ACHN (cell line): ENCODE results near the gene HAUS3.
A peak's percentile ranks its signal among the peaks of the same experiment; 100 is the strongest.
"Not testable (repeated sequence)": the region's sequence is repeated elsewhere in the genome, so short reads cannot be mapped to it uniquely, and the experiment has no call there.

ENCODE experiments used
- DNase-seq: peaks from one replicate; pipeline ENCODE4 v3.0.0-alpha.2; 2015
- in situ Hi-C: cut with HindIII; loops from 2 replicates; pipeline ENCODE4 v1.10.0; 2017; ENCODE audit warnings: low sequenced_read_pairs, low pct_ligation_motif_present, low pct_unique_long_range_greater_than_20kb

The HAUS3 gene

GRCh38 chr4:2245057-2245786, 3.3 kb upstream of the HAUS3 start:
- no peak for DNase-seq
- in situ Hi-C loops, result no loop called here

DNA sequence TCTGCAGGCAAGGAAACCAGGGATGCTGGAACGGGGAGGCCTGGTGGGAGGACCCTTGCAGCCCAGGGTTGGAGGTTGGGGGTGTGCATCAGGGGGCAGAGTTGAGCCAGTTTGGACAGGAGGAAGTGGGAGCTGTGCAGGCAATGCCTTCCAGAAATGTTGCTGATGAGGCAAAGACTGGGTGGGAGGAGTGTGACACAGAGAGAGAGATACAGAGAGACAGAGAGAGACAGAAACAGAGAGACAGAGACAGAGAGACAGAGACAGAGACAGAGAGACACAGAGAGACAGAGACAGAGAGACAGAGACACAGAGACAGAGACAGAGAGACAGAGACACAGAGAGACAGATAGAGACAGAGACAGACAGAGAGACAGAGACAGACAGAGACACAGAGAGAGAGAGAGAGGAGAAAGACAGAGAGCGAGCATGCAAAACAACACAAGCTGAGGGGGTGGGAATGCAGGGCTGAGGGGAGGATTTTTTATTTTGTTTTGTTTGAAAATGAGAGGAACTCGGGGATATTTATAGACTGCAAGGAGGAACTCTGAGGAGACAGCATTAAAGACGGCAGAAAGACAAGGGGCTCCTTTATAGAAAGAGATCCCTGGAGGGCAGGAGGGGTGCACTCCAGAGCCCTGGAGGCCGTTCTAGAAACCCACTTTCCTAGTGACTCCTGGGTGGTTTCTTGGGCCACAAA, 1.9 kb upstream of the HAUS3 start:
- in situ Hi-C loops, result no loop called here
- peak; percentile 42 for DNase-seq

- no peak for DNase-seq
- in situ Hi-C loops, result no loop called here
Measured at GRCh38 chr4:2241003-2241402, 918 bp downstream of the HAUS3 start.

DNA sequence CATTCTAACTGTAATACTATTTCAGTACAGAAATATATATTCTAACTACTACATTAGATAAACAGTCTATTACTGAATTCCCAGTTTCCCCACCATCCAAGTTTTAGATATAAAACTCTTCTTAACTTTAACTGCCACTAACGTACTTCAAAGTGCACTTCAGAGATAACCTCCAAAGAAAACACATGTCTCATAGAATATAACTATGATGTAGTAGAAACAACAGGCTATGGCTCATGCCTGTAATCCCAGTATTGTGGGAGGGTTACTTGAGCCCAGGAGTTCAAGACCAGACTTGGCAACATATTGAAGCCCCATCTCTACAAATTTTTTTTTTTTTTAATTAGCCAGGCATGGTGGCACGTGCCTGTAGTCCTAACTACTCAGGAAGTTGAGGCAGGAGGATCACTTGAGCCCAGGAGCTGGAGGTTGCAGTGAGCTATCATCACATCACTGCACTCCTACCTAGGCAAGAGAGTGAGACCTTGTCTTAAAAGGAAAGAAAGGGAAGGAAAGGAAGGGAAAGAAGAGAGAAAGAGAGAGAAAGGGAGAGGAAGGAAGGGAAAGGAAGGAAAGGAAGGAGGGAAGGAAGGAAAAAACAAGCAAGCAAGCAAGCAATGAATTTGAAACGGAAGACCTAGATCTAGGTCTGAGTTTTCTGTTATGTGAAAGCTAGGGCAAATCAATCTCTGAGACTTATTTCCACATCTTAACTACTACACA, 4.8 kb downstream of the HAUS3 start:
- in situ Hi-C loops, result no loop called here
- DNase-seq, result no peak

DNA sequence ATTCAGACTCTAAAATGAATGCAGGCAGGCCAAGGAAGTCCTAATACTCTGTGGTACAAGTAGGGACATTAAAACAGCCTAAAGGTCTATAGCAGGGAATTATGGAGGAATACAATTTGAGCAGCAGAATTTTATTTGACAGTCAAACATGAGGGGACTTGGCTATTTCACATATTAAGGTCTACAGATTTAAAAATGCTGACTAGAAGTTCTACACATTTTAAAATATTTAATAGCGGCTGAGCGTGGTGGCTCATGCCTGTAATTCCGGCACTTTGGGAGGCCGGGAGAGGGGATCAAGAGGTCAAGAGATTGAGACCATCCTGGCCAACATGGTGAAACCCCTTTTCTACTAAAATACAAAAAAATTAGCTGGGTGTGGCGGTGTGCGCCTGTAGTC, 10.8 kb downstream of the HAUS3 start:
- DNase-seq, result no peak
- in situ Hi-C loops, result no loop called here

DNA sequence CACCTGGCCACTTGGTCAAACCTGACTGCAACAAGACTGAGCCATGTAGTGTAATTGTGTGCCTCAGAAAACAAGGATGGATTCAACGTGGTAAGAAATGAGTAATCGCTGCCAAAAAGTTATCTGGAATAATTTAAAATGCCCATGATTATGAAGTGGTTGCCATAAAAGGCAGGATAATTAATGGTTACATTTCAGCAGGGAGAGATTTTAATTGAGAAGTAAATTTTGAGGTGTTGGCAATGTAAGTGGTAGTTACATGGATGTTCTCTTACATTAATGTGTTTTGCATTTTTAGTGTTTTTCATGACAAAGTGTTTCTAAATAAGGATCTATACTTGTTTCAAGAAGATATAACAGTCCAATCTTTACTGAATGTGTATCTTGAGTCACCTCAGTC, 15.7 kb downstream of the HAUS3 start:
- in situ Hi-C loops, result no loop called here
- no peak for DNase-seq

DNA sequence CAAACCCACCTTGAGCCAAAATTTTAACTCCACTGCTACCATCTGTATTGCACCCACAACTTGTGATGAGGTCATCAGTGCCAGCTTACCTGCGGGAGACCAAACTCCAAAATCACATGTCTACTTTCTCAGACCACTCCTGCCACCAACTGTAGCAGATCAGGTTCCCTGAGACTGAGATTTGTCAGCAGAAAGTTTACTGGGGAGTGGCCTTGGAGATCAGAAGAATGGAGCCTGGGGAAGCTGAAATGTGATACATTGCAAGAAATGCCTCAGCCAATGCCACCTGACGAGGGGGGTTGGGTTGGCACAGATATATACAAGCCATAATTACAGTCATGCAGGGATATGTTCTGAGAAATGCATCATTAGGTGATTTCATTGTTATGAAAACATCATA, 19.1 kb downstream of the HAUS3 start:
- in situ Hi-C loops, result no loop called here

DNA sequence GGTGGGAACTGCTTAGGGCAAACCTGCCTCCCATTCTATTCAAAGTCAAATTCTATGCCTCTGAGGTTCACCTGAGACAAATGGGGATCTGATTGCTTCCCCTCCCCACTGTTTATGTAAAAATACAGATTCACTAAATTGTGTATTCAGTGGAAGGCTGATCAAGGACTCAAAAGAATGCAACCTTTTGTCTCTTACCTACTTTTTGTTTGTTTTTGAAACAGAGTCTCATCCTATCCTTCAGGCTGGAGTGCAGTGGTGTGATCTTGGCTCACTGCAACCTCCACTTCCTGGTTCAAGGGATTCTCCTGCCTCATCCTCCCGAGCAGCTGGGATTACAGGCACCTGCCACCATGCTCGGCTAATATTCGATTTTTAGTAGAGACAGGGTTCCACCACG, 20.5 kb downstream of the HAUS3 start:
- in situ Hi-C loops, DNase-seq: not testable (repeated sequence)

More for the DNA sequence above, 19.1 kb downstream of the HAUS3 start:
- no peak for DNase-seq

DNA sequence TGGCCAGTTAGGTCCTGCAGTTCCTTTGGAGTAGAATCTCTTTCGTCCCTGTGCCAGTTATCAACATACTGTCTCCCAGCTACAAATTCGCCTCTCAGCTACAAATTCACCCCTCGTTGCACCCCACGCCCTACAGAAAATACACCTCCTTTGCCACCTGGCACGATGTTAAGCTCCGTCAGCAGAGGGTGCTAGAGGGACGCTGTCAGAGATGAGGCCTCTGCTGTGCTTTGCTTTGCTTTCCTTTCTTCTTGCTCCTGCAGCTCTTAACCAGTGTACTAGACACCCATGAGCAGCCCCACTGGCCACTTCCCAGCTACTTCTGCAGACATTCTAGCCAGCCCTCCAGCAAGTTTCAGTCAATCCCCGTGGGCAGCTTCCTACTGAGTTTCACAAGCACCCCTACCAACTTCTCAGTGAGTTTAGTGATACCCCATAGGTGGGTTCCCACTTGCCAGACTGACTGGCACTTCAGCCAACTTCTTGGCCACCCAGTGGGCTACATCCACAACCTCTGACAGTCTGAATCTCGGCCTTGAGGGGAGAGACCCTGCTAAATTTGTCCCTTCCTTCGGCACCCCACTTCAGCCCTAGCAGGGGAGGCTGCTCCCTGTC, 21.8 kb downstream of the HAUS3 start:
- in situ Hi-C loops, result no loop called here
- peak; percentile 60 for DNase-seq

DNA sequence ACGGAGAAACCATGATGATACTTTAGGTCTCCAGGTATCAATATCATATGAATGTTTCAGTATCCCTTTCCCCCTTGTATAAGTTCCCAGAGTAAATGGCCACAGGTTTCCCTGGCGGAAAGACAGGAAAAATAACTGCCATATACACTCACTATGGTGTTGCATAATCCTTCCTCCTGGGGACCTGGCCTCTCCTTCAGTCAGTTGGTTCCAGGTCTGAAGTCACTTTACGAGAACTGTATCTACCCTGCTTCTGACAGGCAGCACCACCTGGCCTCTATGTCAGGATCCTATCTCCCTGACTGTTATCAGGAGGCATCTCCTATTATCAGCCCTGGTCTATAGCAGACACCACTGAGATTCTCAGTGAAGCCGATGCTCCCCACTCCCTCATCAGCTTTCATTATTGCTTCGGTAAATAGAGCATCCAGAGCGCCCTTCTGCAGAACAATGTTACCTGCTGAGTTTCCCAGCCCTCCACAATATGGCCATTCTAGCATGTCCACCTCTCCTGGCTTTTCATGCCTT, 22.6 kb downstream of the HAUS3 start:
- no peak for DNase-seq
- in situ Hi-C loops, result no loop called here

DNA sequence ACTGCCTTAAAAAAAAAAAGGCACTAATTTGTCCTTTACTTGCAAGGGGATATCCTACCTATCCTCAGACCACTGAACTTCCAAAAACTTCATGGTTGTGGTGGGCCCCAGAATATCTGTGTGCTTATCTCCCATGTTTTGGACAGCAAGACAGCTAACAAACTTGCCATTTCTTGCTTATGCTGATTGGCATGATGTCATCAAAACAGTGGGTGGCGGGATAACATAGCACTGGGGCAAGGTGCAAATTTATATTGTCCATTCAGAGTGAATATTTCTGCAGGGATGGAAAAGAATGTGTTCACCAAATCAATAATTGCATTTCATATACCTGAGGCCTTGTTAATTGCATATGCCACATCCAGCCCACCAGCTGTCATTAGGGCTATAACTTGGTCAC, 23.5 kb downstream of the HAUS3 start:
- DNase-seq, result no peak
- in situ Hi-C loops, result no loop called here

DNA sequence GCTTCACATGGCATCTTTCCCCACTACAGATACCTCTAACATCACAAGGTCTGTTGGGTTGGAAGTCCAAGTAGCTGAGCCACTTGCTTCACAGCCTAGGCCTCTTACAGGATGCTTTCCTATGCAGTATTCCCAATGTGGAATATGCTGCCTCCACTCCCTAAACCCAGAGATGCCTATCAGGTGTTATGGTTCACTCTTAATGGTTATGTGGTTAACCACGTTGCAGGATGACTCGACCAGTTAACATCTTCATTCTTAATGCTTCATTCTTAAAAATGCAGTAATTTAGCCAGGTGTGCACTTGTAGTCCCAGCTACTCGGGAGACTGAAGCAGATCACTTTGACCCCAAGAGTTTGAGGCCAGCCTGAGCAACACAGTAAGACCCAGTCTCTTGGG, 24.2 kb downstream of the HAUS3 start:
- in situ Hi-C loops, result no loop called here

GRCh38 chr4:2212831-2213230, 29.1 kb downstream of the HAUS3 start:
- in situ Hi-C loops, result no loop called here
- DNase-seq, result peak; percentile 9

More for the DNA sequence above, 24.2 kb downstream of the HAUS3 start:
- DNase-seq, result peak; percentile 9

DNA sequence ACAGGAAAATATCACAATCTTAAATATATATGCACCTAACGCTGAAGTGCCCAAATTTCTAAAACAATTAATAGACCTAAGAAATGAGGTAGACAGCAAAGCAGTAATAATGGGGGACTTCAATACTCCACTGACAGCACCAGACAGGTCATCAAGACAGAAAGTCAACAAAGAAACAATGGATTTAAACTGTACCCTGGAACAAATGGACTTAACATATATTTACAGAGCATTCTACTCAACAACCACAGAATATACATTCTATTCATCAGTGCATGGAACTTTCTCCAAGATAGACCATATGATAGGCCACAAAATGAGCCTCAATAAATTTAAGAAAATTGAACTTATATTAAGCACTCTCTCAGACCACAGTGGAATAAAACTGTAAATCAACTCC, 39.1 kb downstream of the HAUS3 start:
- DNase-seq, in situ Hi-C loops: not testable (repeated sequence)

- DNase-seq, result no peak
- in situ Hi-C loops, result no loop called here
Measured at GRCh38 chr4:2194496-2194895, 47.4 kb downstream of the HAUS3 start.

DNA sequence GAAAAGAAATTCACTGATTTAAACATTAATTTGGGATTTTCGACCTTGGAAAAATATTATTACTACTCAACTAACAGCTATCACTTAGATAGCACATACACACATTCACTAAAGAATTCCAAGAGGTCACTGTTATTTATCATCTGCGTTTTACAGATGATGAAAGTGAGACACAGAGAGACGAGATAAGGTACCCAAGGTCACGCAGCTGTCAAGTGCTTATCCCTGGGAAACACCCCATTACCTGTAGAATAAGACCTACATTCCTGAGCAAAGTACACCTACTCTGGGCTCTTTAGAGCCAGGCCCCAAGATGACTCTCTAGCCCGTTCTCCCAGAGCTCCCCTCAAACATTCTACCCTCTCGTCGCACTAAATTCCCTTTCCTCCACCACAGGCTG, 48.6 kb downstream of the HAUS3 start:
- DNase-seq, result no peak
- in situ Hi-C loops, result no loop called here

DNA sequence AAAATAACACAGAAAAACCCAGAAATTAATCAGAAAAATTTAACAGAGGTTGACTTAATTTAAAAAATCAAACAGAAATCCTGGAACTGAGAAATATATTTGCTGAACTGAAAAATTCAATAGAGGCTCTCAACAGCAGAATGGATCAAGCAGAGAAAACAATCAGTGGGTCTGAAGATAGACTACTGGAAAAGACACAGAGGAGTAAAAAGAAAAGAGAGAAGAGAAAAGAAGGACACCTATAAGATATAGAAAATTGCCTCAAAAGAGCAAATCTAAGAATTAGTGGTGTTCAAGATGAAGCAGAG, 55.1 kb downstream of the HAUS3 start:
- in situ Hi-C loops, result no loop called here
- DNase-seq, result no peak

DNA sequence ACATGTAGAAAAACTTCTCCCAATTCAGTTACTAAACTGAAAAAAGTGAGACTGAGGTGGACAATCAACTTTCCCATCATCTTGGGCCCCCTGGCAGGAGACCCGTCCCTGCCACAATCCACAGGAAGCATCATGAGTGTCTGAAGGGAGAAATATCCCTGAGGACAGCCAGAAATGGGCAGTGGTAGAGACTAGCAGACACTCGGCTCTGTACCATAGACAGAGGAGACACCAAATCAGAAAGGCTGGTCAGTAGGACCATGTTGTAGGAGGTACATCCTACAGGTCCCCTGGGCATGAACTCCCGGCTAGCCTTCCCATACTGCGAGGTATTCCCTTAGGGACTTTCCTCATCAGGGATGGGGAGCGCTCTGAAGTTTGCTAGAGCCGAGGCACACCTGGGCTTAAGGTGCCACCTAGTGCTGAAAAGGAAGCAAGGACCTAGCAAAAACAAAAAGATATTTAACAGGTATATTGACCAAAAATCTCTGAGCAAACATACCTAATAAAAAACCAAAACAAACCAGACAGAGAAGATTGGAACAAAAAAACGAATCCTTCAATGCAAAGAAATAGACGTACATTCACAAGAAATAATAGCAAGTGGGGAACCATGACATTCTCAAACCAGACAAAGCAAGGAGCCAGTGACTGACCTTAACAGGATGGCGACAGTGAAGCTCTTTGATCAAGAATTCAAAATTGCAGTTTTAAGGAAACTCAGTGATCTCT, 55.6 kb downstream of the HAUS3 start:
- in situ Hi-C loops, result no loop called here
- DNase-seq, result peak; percentile 22
